Adrenal gland (tissue), 12 donors: Measurements from ENCODE around the gene CMTM5. TPM values are rescaled to one million over a fixed set of nuclear protein-coding genes. Genes with fewer than 3 reads are reported as not detected.

Experiments
- DNase-seq, 7 donors: peaks; one replicate each; pipeline ENCODE4 v3.0.0-alpha.2; 2019 to 2020
- H3K27ac ChIP-seq, 5 donors: fragments of 200-600 bp; sonication (generic) in 4 of 5; 1 replicate in 3 of 5; 2 replicates in 2 of 5; pipeline versions ENCODE4 v1.5.1 to v1.8.0; 2016 to 2020; ENCODE audit warnings: mild to moderate bottlenecking in 1 of 5
- H3K27me3 ChIP-seq: fragments of 200-600 bp; 2 replicates; pipeline ENCODE4 v1.8.0; 2021
- H3K36me3 ChIP-seq, 2 donors: fragments of 200-600 bp; replicated peaks in 1 of 2; 1 replicate in 1 of 2; 2 replicates in 1 of 2; pipeline versions ENCODE4 v1.5.1 to v1.8.0; 2018 to 2022
- H3K4me1 ChIP-seq, 2 donors: fragments of 200-600 bp; replicated peaks in 1 of 2; 1 replicate in 1 of 2; 2 replicates in 1 of 2; pipeline versions ENCODE4 v1.5.1 to v1.8.0; 2018 to 2021
- H3K4me3 ChIP-seq, 4 donors: fragments of 200-600 bp; sonication (generic) in 3 of 4; one replicate each; pipeline ENCODE4 v1.5.1; 2016 to 2018
- H3K9me3 ChIP-seq, 3 donors: fragments of 200-600 bp; sonication (generic) in 1 of 3; replicated peaks in 1 of 3; 1 replicate in 2 of 3; 2 replicates in 1 of 3; pipeline versions ENCODE4 v1.5.1 to v1.8.0; 2016 to 2021
- POLR2A ChIP-seq, 2 donors: fragments of 450-650 bp; IDR thresholded peaks; one replicate each; pipeline ENCODE4 v1.6.1; 2017; ENCODE audit warnings: antibody characterized with exemption in 2 of 2, mild to moderate bottlenecking in 2 of 2, moderate library complexity in 1 of 2
- WGBS, 4 donors: extraction: QIAGEN DNeasy Blood & Tissue Kit in 2 of 4; methylation state at CpG; one replicate each; pipeline versions ENCODE4 v1.1.5 to v1.1.7; 2013 to 2017; 5-methylcytosine and 5-hydroxymethylcytosine counted together
- intact Hi-C, 2 donors: fragments of 100-400 bp; cut with DNase I; formaldehyde crosslinking; loops; one replicate each; pipeline versions ENCODE4 v1.14.1 to v1.15.0; 2022 to 2023
- polyA plus RNA-seq, 3 donors: library from polyadenylated mRNA; stranded (reverse); fragments of 200-250 nt in 2 of 3; fragments of 350-450 nt in 1 of 3; fragmentation: Illumina TruSeq in 1 of 3; extraction: RNeasy Lipid Tissue Mini Kit (QIAGEN cat#74804) in 1 of 3; gene quantifications; one replicate each; pipeline ENCODE4 v1.2.3, GENCODE V29; 2013 to 2014
- total RNA-seq, 9 donors: library from RNA; depleted of rRNA in 4 of 9; stranded (reverse); fragments of >200 nt in 4 of 9; fragments of 120-200 nt in 1 of 9; fragmentation: NEBNext Ultra II Directional in 1 of 9; extraction: Animal tissue kit (Norgen Biotek cat#: 25700) in 1 of 9; gene quantifications; one replicate each; pipeline versions ENCODE4 v1.1.0 to v1.2.4, GENCODE V29; 2013 to 2023
- TF ChIP-seq, protein P1 (sequence below), 6 experiments: fragments of 450-650 bp in 4 of 6; fragments of 200-600 bp in 2 of 6; sonication (generic) in 1 of 6; IDR thresholded peaks; 1 replicate in 5 of 6; 2 replicates in 1 of 6; pipeline versions ENCODE4 v1.5.1 to v1.8.0; 2016 to 2021; ENCODE audit warnings: antibody characterized with exemption in 6 of 6, mild to moderate bottlenecking in 2 of 6, moderate library complexity in 1 of 6
- donor health status: healthy with polysubstance abuse.
- donor health status: Bipolar disorder and iron deficiency.
- donor health status: DM: yes; HTN: yes; CAD: no.
- donor health status: DM: no; HTN: no; CAD: no.
- donor health status: DM: no; HTN: no; CAD: no.
- donor health status: DM: yes; HTN: yes; CAD: no.

CMTM5 gene
- total and polyA plus RNA-seq, 12 donors: 0.34 to 2.6 (median 0.89) TPM; not detected in 5

DNA sequence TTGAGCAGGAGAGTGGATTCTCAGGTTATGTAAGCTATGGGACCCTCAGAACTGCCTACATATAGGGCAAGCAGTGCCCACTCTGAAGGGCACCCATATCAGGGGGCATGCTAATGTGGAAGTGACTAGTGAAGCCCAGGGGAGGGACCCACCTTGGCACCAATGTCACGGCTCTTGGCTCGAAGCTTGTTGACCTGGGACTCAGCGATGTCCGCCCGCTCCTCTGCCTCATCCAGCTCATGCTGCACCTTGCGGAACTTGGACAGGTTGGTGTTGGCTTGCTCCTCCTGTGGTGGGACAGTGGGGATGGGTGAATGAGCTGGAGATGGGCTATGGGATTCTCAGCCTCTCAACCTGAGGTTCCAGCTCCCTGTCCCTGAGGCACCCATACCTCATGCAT lies 5.4 kb downstream of the CMTM5 start:
- WGBS, 4 donors: 80 to 94% (median 86%) methylated on average over 1 to 6 of the region's 6 CpGs
- H3K4me3 ChIP-seq: no peak overlapping the region
- H3K27me3 ChIP-seq: no peaks in the 10 kb centered on the region
- DNase-seq: no peak
- no peaks in the 10 kb centered on the region for H3K9me3 ChIP-seq
- no peak overlapping the region for H3K27ac ChIP-seq
- TF ChIP-seq, protein P1, sequence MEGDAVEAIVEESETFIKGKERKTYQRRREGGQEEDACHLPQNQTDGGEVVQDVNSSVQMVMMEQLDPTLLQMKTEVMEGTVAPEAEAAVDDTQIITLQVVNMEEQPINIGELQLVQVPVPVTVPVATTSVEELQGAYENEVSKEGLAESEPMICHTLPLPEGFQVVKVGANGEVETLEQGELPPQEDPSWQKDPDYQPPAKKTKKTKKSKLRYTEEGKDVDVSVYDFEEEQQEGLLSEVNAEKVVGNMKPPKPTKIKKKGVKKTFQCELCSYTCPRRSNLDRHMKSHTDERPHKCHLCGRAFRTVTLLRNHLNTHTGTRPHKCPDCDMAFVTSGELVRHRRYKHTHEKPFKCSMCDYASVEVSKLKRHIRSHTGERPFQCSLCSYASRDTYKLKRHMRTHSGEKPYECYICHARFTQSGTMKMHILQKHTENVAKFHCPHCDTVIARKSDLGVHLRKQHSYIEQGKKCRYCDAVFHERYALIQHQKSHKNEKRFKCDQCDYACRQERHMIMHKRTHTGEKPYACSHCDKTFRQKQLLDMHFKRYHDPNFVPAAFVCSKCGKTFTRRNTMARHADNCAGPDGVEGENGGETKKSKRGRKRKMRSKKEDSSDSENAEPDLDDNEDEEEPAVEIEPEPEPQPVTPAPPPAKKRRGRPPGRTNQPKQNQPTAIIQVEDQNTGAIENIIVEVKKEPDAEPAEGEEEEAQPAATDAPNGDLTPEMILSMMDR (IDR thresholded peaks at IDR 0.05): no peak
- no peak for TF ChIP-seq POLR2A (IDR thresholded peaks at IDR 0.05)
- H3K36me3 ChIP-seq: no peaks in the 10 kb centered on the region
- H3K4me1 ChIP-seq: no peaks in the 10 kb centered on the region
- intact Hi-C loops: no loop called here

DNA sequence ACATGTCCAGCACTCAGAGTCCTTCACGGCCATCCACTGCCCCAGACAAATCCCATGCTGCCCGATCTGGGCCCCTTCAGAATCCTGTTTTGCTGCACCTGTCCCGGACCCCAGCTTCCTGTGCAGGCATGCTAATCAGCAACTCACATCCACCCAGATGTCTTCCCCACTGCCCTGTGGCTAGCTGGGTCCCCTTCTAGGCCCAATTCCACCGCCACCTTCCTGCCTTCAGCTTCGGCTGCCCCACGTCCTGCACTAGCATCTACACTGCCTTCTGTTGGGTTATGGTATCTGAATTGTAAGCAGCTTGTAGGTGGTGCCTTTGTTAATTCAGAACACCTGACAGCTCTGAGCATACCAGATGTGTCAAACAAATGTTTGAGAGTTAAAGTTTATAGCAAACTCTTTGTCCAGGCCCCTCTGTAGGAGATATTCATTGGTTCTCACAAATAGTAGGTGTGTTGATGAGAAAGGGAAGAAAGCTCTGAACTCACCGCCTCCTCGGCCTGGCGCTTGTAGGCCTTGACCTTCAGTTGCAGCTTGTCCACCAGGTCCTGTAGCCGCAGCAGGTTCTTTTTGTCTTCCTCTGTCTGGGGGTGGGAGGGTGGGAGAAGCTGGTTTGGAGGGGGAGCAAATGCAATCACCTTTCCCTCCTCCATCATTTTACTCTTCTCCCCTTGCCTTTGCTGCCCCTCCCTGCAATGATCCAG lies 6.0 kb downstream of the CMTM5 start:
- DNase-seq: no peak
- intact Hi-C loops: no loop called here
- Histone ChIP-seq H3K27ac (no peak overlapping the region), H3K4me3 (no peak overlapping the region), H3K36me3 (no peaks in the 10 kb centered on the region), H3K9me3 (no peaks in the 10 kb centered on the region), H3K4me1 (no peaks in the 10 kb centered on the region), H3K27me3 (no peaks in the 10 kb centered on the region)
- no peak for TF ChIP-seq POLR2A (IDR thresholded peaks at IDR 0.05)
- TF ChIP-seq, protein P1 (IDR thresholded peaks at IDR 0.05): no peak
- 59 to 74% (median 67%) methylated on average over 10 of the region's 10 CpGs for WGBS, 4 donors

DNA sequence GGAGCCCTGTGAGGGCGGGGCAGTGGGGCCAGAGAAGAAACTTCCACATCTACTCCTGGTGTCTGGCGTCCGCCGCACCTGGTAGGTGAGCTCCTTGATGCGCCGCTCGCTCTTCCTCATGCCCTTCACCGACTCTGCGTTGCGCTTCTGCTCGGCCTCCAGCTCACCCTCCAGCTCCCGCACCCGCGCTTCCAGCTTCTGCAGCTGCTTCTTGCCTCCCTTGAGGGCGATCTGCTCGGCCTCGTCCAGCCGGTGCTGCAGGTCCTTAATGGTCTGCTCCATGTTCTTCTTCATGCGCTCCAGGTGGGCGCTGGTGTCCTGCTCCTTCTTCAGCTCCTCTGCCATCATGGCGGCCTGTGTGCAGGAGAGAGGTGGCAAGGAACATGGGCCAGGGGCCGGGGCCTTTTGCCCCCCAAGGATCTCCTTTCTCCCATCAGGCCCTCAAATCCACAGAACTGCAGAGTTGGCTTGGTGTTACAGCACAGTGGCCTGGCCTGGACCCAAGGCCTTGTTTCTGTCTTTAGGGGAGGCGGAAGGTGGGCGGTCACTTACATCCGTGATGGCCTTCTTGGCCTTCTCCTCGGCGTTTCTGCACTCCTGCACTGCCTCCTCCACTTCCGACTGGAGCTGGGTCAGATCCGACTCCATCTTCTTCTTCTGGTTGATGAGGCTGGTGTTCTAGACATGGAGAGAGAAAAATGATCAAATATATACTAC lies 7.7 kb downstream of the CMTM5 start:
- no peaks in the 10 kb centered on the region for H3K27me3 ChIP-seq
- 86 to 92% (median 89%) methylated on average over 29 of the region's 29 CpGs for WGBS, 4 donors
- no peak for DNase-seq
- no peaks in the 10 kb centered on the region for H3K9me3 ChIP-seq
- H3K4me3 ChIP-seq: no peak overlapping the region
- no peaks in the 10 kb centered on the region for H3K36me3 ChIP-seq
- H3K27ac ChIP-seq: no peak overlapping the region
- no peaks in the 10 kb centered on the region for H3K4me1 ChIP-seq
- TF ChIP-seq POLR2A (IDR thresholded peaks at IDR 0.05): no peak
- TF ChIP-seq, protein P1 (IDR thresholded peaks at IDR 0.05): no peak
- intact Hi-C loops: no loop called here

DNA sequence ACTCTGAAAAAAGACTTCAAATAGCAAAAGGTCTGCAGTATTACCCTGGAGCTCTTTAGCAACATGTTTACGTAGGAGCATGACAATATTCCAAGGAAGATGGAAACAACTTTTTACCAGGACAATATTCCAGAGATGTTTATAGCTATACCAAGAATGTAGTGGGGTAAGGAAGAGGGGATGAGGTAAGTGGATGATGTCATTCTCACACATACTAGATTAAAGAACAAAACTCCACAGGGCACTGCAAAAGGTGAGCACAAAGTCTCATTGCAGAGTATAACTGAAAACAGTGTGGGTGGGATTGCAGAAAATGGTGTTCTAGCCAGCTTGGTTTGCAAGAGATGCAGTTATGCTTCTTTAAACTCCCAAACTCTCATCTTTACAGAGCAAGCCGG lies 8.4 kb downstream of the CMTM5 start:
- Histone ChIP-seq H3K4me1 (no peaks in the 10 kb centered on the region), H3K9me3 (no peaks in the 10 kb centered on the region), H3K27me3 (no peaks in the 10 kb centered on the region), H3K27ac (no peak overlapping the region), H3K4me3 (no peak overlapping the region), H3K36me3 (no peaks in the 10 kb centered on the region)
- no peak for DNase-seq
- intact Hi-C loops: no loop called here
- TF ChIP-seq POLR2A (IDR thresholded peaks at IDR 0.05): no peak
- 80 to 87% (median 84%) methylated on average over 2 of the region's 2 CpGs for WGBS, 4 donors
